NOMO-1 treated with dmso at 0.1 percent for 144 hours (cell line): Measurements from ENCODE around the gene SLIT3.

ENCODE experiments used
- DNase-seq: peaks from one replicate; lab custom pipeline; 2025; ENCODE audit not compliant: unreplicated experiment; lab: John Stamatoyannopoulos, UW

SLIT3 gene

DNA sequence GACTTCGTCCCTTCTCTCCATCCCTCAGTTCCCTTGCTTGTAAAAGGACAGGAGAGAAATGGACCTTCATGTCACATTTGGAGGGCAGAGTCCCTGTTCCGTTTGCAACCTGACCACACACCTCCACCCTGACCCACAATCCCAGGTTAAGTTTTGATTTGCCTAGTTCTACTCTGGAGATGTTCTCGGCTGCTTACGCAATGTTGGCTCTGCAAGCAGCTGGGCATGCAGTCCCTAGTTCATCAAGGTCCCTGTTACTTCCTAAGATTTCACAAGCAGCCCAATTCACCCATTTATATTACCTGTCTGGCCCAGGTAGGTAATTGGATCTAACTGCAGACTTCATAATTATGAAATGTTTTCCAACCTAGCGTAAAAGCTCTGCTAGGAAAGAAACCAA, 28.8 kb downstream of the SLIT3 start:
- no peak for DNase-seq

DNA sequence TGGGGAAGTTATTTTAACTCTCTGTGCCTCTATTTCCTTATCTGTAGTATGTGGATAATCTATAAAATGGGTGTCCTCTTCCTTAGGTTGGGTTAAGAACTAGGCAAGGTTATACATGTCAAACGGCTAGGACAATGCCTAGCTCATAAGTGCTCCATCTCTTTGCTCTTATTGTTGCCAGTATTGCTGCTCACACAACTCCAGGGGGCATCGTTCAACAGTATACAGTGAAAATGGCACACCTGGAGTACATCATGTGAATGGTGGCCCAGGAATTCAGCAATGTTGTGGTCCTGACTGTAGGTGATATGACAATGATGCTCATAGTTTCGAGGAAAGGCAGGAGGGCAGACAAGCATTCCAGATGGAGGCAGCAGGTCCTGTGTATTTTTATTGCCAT, 30.1 kb downstream of the SLIT3 start:
- DNase-seq = no peak

DNA sequence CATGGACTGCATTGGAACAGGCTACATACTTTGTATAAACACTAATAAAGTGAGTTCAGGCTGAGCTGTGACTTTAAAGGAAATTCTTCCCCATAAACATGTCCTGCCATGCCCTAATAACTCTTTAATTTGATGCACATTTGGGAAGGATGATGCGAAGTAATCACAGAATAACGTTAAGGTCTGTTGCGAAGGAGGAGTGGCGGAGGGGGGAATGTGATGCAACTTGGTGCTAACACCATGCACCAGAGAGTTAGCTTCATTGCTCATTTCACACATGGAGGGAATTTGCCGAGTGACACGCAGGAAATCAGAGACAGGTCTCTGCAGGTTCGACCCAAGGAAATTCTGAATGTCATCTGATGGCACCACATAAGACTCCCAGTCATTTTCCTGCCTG, 32.9 kb downstream of the SLIT3 start:
- DNase-seq = no peak

DNA sequence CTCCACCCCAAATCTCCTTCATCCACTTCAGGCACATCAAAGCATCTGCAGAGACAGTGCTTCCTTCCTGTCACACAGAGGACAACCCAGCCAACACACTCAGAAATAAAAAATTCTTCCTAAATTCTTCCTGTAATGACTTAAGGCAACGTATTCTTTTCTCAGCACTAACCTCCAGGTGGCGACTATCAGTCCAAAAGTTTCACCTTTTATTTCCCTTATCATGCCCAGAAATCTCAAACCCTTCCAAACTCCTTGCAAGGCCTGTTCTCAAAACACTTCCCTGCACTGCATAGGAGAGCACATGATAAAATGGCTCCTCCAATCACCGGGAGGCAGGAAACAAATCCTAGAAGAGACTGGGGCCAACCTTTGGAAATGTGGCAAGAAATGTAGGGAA, 35.1 kb downstream of the SLIT3 start:
- no peak for DNase-seq

DNA sequence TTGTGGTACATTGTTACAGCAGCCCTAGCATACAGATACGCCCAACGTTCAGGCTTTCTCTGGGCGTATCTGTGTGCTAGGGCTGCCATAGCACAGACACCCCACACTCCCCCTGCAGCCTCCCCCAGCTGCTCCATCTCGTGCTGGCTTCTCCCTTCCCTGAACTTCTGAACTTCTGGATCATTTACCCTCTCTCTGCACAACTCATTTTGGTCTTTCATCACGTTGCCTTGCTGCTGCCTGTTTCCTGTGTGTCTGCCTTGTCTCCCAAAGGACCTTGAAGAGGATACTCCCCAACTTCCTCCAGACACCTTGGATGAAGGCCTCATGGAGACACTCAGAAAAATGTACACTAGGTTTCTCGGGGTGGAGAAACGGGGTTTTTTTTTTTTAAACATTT, 37.3 kb downstream of the SLIT3 start:
- no peak for DNase-seq

DNA sequence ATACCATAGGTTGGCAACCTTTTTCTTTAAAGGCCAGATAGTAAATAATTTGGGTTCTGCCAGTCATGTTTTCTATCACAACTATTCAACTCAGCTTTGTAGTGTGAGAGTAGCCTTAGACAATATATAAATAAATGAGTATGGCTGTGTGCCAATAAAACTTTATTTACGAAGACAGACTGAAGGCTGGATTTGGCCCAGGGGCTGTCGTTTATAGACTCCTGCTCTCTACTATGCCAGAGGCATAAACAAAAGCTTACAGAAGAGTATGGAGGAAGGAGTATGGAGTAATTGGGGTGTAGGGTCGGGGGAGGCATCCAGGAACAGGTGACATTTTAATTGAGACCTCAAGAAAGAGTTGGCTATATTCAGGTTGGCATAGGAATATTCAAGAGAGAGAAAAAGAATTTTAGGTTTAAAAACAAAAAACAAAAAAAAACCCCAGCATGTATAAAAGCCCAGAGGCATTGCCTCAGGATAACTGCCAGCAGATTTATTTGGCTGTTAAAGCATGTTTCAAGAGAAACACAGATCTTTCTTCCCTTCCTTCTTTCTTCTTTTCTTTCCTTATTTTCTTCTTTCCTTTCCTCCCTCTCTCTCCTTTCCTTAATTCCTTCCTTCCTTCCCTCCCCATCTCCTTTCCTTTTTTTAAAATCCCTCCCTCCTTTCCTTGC, 39.9 kb downstream of the SLIT3 start:
- DNase-seq = no peak

DNA sequence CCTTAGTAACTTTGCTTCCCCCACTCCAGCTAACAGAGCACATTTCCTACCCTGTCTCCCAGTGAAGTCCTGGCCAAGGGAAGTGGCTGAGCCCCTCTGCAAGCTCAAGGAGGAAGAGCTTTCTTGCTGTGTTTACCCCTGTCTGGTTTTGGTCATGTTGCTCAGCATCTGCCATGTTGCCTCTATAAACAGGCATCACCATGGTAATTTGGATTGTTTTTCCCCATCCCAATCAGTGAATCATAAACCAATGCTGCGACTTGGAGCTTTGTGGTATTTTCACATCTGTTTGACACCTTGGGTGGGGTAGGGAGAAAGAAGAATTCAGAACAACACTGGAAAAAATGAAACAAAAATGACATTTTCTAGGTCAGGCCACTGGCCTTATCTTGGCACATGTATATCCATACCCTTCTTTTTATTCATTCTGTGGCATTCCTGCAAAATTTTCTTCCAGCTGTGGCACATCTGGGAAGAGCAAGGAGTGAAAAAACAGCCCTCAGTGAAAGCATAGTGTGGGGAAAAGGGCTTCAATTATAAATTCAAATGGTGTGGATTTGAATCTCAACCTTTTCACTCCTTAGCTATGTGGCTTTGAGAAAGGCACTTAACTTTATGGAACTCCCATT, 42.5 kb downstream of the SLIT3 start:
- no peak for DNase-seq

DNA sequence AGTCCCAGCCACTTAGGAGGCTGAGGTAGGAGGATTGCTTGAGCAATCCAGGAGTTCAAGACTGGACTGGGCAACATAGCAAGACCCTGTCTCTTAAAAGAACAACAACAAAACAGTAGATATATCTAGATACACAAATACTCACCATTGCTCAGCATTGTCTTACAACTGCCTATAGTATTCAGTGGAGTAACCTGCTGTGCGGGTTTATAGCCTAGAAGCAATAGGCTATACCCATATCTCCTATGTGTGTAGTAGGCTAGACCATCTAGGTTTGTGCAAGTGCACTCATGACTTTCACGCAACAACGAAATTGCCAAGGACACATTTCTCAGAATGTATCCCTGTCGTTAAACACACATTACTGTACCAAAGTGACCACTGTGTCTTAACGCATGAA, 44.7 kb downstream of the SLIT3 start:
- no peak for DNase-seq

DNA sequence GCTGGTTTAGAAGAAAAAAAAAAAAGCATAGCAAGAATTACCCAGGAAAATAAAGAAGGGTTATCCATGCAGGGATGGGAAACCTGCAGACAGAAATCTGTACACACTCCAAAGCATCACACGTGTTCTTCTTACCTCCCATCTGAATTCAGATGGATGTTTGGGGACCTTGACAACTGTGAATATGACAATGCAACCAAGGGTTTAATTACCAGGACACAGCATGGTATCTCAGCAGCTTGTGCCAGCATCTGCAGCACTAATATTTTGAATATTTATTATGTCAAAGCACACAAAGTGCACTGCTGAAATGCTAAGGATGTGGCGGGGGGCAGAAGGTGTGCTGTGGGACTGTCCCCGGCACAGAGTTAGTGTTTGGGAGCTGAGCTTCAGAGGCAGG, 47.9 kb downstream of the SLIT3 start:
- DNase-seq = no peak

DNA sequence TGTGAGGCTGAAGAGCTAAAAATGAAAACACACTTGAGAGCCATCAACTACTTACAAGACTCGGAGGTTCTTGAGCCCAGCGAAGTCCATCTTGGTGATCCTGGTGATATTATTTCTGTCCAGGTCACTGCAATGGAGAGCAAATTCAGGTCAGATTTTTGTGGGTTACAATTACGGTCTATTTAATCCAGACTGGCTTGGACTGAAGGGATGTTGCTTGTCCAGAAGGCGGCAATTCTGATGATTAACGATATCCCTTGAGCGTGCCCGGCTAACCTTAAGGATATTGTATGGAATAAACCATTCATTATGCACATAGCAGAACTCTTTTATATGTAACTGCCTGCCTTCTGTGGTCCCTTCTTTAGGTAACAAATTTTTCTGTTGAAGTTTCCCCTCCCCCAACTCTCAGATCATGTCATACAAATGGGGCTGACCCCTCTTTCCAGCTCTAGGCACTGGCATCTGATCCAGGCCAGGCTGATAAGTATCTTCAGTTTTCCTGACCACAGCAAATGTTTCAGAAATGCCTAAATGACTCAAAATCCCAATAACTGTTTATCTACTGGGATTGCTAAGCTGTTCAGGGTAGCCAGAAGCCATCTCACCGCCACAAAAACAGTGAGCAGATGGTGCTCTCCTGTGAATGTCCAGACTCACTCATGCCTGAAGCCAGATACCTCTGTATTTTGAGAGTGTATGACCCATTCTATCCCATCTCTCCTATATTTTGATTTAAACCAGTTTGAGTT, 49.4 kb downstream of the SLIT3 start:
- no peak for DNase-seq

DNA sequence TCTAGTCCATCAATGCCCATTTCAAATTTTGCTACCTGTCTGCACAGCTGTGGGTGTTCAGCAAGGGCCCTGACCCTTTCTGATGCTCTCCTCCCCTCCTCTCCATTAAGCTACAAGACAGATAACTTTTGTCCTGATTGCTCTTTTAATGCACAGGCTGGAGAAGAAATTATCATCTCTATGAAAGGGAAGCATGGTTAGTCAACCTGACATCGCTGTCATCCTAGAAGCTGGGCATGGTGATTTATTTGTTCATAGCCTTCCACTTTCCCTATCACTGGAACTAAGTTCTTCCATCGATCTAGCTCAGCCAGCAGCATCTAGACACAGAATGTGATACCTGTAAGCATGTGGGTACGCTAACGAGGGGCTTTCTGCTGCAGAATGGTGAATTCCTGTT, 50.1 kb downstream of the SLIT3 start:
- no peak for DNase-seq

DNA sequence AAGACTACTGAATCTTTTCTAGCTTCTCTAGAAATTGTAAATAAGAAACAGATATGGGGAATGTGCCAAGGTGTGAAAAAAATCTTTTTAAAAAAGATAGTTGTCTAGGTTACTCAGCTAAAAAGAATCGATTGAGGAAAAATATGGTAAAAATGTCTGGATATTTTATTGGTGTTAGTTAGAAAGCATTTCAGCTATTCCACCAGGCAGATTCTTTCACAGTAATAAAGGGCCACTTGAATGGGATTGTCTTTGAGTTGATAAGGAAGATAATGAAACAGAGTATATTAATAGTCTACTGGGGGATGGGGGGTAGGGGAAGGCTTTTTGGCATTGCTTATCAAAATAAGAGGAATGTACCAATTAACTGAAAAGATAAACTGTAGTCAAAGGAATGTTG, 51.9 kb downstream of the SLIT3 start:
- no peak for DNase-seq

DNA sequence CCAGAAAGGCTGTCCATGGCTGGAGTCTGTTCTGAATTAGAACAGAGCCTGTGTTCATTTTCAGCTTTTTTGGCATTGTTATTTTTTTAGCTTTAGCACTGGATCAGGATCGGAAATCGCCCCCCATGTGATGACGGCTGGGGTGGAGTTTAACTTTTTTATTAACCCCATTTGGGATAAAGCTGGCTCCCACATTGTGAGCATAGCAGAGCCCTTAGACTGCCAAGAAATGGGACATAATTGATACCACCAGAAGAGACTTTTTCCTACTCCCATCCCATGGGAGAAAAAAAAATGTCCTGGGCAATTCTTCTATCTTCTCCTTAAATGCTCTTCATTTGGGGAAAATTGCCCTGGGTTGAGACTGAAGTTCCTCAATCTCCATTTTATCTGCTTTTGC, 52.4 kb downstream of the SLIT3 start:
- no peak for DNase-seq

DNA sequence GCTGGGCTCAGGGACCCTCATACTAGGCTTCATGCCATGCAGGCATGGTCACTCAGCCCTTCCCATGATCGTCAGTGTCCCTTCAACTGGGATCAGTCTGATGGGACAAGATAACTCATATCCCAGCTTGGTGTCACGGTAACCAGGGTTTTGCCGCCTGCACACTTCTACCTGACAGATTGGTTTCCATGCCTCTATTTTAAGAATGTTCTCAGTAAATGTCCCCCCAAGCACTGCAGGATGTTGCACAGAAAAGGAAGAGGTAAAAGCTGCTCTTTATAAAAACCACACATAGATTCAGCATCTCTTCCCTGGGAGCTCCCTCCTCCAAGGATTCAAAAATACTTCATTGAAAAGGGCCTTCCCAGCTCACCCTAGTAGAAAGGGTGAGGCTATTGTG, 56.1 kb downstream of the SLIT3 start:
- no peak for DNase-seq

DNA sequence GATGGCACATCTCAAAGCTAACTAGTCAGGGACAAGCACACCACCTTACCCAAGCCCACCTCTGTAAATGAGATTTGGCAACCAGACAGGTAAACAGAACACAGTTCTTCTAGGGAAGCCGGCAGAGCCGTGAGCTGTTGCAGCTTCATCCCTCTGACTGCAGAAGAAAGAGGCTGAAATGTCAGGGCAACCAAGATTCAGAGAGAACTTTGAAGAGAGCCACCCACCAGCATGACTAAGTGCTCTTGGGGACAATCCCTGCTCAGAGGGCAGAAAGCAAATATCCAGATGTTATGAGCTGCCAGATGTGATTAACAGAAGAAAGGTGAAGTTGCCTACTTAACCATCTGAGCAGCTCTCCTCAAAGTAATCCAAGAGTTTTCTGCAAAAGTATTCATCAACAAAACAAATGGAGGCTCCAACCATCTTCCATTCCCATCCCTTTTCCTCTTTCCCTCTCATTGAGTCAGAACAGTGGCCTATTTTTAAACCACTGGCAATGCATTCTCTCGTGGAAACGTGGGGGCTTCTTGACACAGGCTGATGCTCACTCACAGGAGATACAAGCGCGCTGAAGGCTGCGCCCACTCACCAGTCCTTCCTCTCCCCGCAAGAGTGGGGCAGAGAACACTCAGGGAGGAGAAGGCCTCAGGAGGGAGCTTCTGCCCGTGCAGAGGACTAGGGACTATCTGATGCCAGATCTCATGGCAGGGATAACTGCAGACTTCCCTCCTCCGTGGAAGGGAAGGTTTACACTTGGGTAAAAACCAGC, 57.1 kb downstream of the SLIT3 start:
- no peak for DNase-seq

DNA sequence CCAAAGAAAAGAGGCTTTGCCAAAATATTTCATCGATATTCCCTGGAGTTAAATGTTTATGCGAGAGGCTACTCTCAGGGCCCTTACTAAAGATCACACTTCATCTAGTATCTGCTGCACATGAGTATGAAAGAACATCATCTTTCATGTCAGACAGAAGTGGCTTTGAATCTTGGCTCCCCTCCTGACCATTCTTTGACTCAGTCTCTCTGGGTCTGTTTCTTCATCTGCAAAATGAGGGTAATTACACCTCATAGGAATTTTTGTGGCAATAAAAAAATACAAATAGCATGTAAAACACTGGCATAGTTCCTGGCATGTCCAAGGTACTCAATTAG, 58.1 kb downstream of the SLIT3 start:
- DNase-seq = no peak

DNA sequence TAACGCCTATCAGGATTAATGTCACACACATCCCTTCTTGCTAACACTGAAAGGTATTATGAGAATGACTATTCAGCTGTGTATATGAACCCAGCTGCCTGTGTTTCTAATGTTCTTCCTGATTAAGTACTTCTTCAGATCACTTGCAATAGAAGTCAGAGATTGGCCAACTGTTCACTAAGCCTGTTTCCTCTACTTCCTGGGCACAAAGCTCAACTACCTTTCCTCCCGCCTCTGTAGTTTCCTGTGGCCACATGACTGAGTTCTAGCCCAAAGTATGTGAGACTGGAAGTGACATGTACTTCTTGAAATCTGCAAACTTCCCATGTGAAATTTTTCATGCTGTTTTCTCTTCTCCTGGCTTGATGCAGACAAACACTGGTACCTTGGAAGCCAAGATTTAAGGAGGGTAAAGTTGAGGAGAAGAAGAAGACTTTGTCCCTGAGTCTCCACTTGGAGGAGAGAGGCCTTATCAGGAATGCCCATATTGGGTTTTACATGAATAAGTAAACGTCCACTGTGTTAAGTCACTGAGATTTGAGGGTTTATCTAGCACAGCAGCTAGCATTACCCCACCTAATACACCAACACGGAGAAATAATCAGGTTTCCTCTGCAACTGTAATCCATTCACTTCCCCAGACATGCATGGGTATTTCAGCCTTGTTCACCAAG, 58.6 kb downstream of the SLIT3 start:
- no peak for DNase-seq

DNA sequence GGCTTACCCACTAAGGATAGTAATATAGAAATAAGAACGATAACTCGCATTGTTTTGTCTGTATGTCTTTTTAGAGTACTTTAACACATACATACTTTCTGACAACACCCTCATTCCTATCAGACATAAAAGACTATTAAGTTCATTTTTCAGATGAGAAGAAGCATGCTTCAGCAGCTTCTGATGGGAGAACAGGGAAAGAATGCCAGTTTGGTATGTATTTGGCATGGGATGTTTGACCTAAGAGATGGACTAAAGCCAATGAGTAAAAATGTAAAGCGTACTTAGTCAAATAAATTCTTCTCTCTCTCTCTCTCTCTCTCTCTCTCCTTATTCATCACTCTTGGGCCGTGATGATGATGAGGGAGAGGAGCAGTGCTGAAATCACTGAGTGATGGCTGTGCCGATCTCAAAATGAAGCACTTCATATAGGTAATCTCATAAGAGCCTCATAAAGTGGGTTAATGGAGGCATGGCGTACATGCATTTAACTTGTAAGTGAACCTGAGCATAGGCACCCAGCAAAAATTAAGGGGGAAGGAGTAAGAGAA, 71.5 kb downstream of the SLIT3 start:
- no peak for DNase-seq

DNA sequence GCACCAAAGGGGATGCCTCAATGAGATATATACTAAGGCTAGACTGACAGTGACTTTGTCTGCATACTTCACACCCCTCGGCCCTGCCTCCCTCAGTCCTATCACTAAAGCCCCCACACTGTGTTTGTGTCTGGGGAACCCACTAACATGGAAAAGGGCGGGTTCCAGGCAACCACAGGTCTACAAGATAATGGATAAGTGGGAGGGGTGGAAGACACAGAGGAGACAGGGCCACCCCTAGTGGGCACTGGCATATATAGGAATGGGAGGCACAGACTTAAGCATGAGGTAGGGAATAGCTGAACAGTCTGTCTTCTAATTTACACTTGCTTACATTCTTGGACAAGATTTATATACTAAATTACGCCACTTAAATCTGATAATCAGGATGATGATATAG, 74.0 kb downstream of the SLIT3 start:
- DNase-seq = no peak

DNA sequence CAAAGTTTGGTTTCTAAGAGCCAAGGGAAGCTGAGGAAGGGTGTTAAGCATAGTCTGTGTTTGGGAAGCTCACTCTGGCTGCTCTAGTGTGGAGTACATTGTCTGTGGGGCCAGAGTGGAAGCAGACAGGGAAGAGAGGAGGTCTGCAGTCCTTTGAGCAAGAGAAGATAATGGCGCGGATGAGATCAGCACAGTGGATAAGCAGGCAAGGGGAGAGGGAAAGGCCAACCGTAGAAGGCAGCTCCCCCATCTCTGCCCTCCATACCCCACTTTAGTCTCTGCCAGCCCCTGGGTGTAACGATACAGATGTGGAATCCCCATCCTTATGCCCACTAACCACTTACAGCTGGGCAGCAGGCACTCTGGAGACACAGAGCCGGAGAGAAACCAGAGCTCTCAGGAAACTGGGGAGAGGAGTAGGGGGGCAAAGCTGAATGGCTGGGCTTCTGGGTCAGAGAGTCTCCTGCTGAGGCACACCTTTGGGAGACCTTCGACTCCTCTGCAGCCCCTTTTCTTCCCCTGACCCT, 75.0 kb downstream of the SLIT3 start:
- DNase-seq = no peak

DNA sequence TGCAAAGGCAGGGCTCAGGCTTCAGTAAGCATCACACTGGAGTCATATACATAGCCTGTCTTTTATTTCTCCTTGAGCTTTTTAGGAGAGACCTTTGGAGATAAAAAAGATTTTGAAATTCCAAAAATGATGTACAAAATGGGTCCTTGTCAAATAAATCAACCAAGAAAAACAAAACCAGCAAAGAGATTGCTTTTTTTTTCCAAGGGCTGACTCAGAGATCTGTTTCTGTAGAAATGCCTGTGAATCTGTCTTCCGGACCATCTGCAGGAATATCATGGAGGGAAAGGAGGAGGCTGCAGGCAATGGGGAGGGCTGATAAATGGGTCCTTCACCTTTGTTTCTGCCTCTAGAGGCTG, 77.4 kb downstream of the SLIT3 start:
- DNase-seq = no peak
